CD14-positive monocyte (primary cell): Measurements from ENCODE around the gene CPSF3. TPM values are rescaled to one million over a fixed set of nuclear protein-coding genes. Genes with fewer than 3 reads are reported as not detected.

ENCODE experiments used
- DNase-seq, 3 donors: peaks; one replicate each; pipeline ENCODE4 v3.0.0-alpha.2; 2011 to 2022
- H2AFZ ChIP-seq: 2 replicates; pipeline ENCODE4 v1.6.0; 2012; ENCODE audit warnings: mild to moderate bottlenecking, low read depth, low read length, inconsistent platforms; ENCODE audit not compliant: insufficient read depth, poor library complexity, severe bottlenecking
- H3K27ac ChIP-seq, 2 donors: 1 replicate in 1 of 2; 2 replicates in 1 of 2; pipeline ENCODE4 v1.5.1; 2012 to 2013; ENCODE audit warnings: low read length in 2 of 2, control low read depth in 1 of 2, inconsistent platforms in 1 of 2, low read depth in 1 of 2, mild to moderate bottlenecking in 1 of 2
- H3K27me3 ChIP-seq, 2 donors: one replicate each; pipeline versions ENCODE4 v1.6.0 to v1.6.1; 2011 to 2013; ENCODE audit warnings: low read length in 2 of 2; ENCODE audit not compliant: control insufficient read depth in 2 of 2, insufficient read depth in 2 of 2
- H3K36me3 ChIP-seq, 2 donors: replicated peaks in 1 of 2; 1 replicate in 1 of 2; 2 replicates in 1 of 2; pipeline versions ENCODE4 v1.5.1 to v1.6.1; 2012 to 2013; ENCODE audit warnings: low read length in 2 of 2, control low read depth in 1 of 2, inconsistent platforms in 1 of 2, mild to moderate bottlenecking in 1 of 2; ENCODE audit not compliant: insufficient read depth in 2 of 2, control insufficient read depth in 1 of 2
- H3K4me1 ChIP-seq, 2 donors: 1 replicate in 1 of 2; 2 replicates in 1 of 2; pipeline versions ENCODE4 v1.5.1 to v1.6.1; 2012 to 2013; ENCODE audit warnings: low read length in 2 of 2, control low read depth in 1 of 2, inconsistent platforms in 1 of 2, mild to moderate bottlenecking in 1 of 2, moderate library complexity in 1 of 2; ENCODE audit not compliant: insufficient read depth in 2 of 2, control insufficient read depth in 1 of 2
- H3K4me2 ChIP-seq: replicated peaks from 2 replicates; pipeline ENCODE3; 2012; ENCODE audit warnings: low read length, moderate library complexity, mild to moderate bottlenecking; ENCODE audit not compliant: poor library complexity, severe bottlenecking; ENCODE audit errors: extremely low read depth
- H3K4me3 ChIP-seq, 3 experiments: fragments of 200-600 bp in 1 of 3; sonication (generic) in 1 of 3; replicated peaks in 1 of 3; 1 replicate in 2 of 3; 2 replicates in 1 of 3; pipeline ENCODE4 v1.5.1; 2011 to 2013; ENCODE audit warnings: low read length in 3 of 3, mild to moderate bottlenecking in 3 of 3, control low read depth in 2 of 3, low read depth in 2 of 3, inconsistent platforms in 1 of 3, moderate library complexity in 1 of 3
- H3K79me2 ChIP-seq: 2 replicates; pipeline ENCODE4 v1.6.0; 2012; ENCODE audit warnings: mild to moderate bottlenecking, control low read depth, inconsistent platforms, low read length, moderate library complexity; ENCODE audit not compliant: insufficient read depth
- H3K9ac ChIP-seq: 2 replicates; pipeline ENCODE4 v1.6.0; 2017; ENCODE audit warnings: low read length, mild to moderate bottlenecking; ENCODE audit not compliant: insufficient read depth, poor library complexity, severe bottlenecking
- H3K9me3 ChIP-seq, 2 donors: replicated peaks in 1 of 2; 1 replicate in 1 of 2; 2 replicates in 1 of 2; pipeline versions ENCODE4 v1.5.1 to v1.6.1; 2012 to 2013; ENCODE audit warnings: low read length in 2 of 2, control low read depth in 1 of 2; ENCODE audit not compliant: control insufficient read depth in 1 of 2, insufficient read depth in 1 of 2
- H4K20me1 ChIP-seq: 2 replicates; pipeline ENCODE4 v1.6.0; 2012; ENCODE audit warnings: mild to moderate bottlenecking, low read length, control low read depth, moderate library complexity; ENCODE audit not compliant: insufficient read depth
- H3K27ac Mint-ChIP-seq, 7 donors: one replicate each; pipeline ENCODE4 v1.8.0; 2020; ENCODE audit warnings: mild to moderate bottlenecking in 7 of 7, mixed read lengths in 7 of 7, moderate library complexity in 6 of 7, inconsistent platforms in 2 of 7
- H3K27me3 Mint-ChIP-seq, 3 donors: one replicate each; pipeline ENCODE4 v1.8.0; 2021 to 2022; ENCODE audit warnings: low read depth in 3 of 3, mild to moderate bottlenecking in 3 of 3, mixed read lengths in 3 of 3, moderate library complexity in 3 of 3, inconsistent platforms in 1 of 3
- H3K36me3 Mint-ChIP-seq, 2 donors: one replicate each; pipeline ENCODE4 v1.8.0; 2020; ENCODE audit warnings: mixed read lengths in 2 of 2, inconsistent platforms in 1 of 2, mild to moderate bottlenecking in 1 of 2
- H3K4me1 Mint-ChIP-seq: one replicate; pipeline ENCODE4 v1.8.0; 2020; ENCODE audit warnings: mild to moderate bottlenecking, mixed read lengths
- H3K4me3 Mint-ChIP-seq, 2 donors: one replicate each; pipeline ENCODE4 v1.8.0; 2020; ENCODE audit warnings: mild to moderate bottlenecking in 2 of 2, mixed read lengths in 2 of 2, moderate library complexity in 1 of 2
- H3K9me3 Mint-ChIP-seq, 7 donors: one replicate each; pipeline ENCODE4 v1.8.0; 2020 to 2022; ENCODE audit warnings: mixed read lengths in 7 of 7, mild to moderate bottlenecking in 6 of 7, moderate library complexity in 6 of 7, inconsistent platforms in 2 of 7
- CTCF ChIP-seq: fragments of 200-600 bp; IDR thresholded peaks from one replicate; pipeline ENCODE4 v1.8.0; 2022; ENCODE audit warnings: antibody characterized with exemption, mild to moderate bottlenecking
- WGBS: methylation state at CpG from one replicate; pipeline ENCODE4 v1.1.5; 2013; ENCODE audit warnings: missing lambda C conversion rate; ENCODE audit not compliant: insufficient coverage; 5-methylcytosine and 5-hydroxymethylcytosine counted together
- intact Hi-C, 2 donors: fragments of 100-400 bp; cut with micrococcal nuclease; formaldehyde crosslinking; loops; one replicate each; pipeline versions ENCODE4 v1.15.0 to v1.15.1; 2023
- polyA plus RNA-seq, 3 donors: library from polyadenylated mRNA; depleted of rRNA in 1 of 3; unstranded in 2 of 3; stranded (reverse) in 1 of 3; fragments of 300-500 nt in 2 of 3; fragments of >200 nt in 1 of 3; fragmentation: Illumina TruSeq in 2 of 3; gene quantifications; 1 replicate in 2 of 3; 2 replicates in 1 of 3; pipeline ENCODE4 v1.2.3, GENCODE V29; 2012 to 2021

Gene CPSF3
- polyA plus RNA-seq, 3 donors: 17.2 to 34.0 (median 26.6) TPM

GRCh38 chr2:9473985-9474360 is 50.5 kb downstream of the CPSF3 start:
- WGBS: 12% methylated on average over 39 of the region's 39 CpGs
- H4K20me1 ChIP-seq: peaks cover 28% of the 10 kb centered on the region
- H3K27ac ChIP-seq: peak overlapping the region; percentile 48 to 81
- peaks cover 22 to 34% of the 10 kb centered on the region in 2 donors for H3K4me1 ChIP-seq
- Mint-ChIP-seq H3K4me3 (peak overlapping the region; percentile 80 to 87), H3K27ac (peak overlapping the region; percentile 42 to 89 (median 82)), H3K4me1 (peaks cover 24% of the 10 kb centered on the region), H3K9me3 (no peaks in the 10 kb centered on the region), H3K27me3 (peaks cover 0 to 2% (median 0%) of the 10 kb centered on the region in 3 donors), H3K36me3 (peaks cover 33 to 49% of the 10 kb centered on the region in 2 donors)
- H3K4me3 ChIP-seq: peak overlapping the region; percentile 58 to 86 (median 78)
- TF ChIP-seq CTCF: no peak
- no peaks in the 10 kb centered on the region for H3K9me3 ChIP-seq
- H3K79me2 ChIP-seq: peaks cover 21% of the 10 kb centered on the region
- intact Hi-C loops: no loop called here
- DNase-seq: peak; percentile 21 to 43 (median 43)
- H2AFZ ChIP-seq: peak overlapping the region; percentile 100
- H3K9ac ChIP-seq: peak overlapping the region; percentile 81
- H3K27me3 ChIP-seq: no peaks in the 10 kb centered on the region
- peaks cover 20 to 38% of the 10 kb centered on the region in 2 donors for H3K36me3 ChIP-seq
- peak overlapping the region; percentile 92 for H3K4me2 ChIP-seq

GRCh38 chr2:9474361-9475057 is 51.1 kb downstream of the CPSF3 start, which contains the start of gene IAH1:
IAH1 (plus strand) TSS chr2:9474551; CDS start chr2:9474567, 16 bp downstream.
- no peaks in the 10 kb centered on the region for H3K27me3 ChIP-seq
- peaks cover 21% of the 10 kb centered on the region for H3K79me2 ChIP-seq
- under 1% methylated on average over 91 of the region's 91 CpGs for WGBS
- H3K9me3 ChIP-seq: no peaks in the 10 kb centered on the region
- peak within 1 kb of the TSS; percentile 58 to 86 (median 78) for H3K4me3 ChIP-seq
- no peak for TF ChIP-seq CTCF
- peak within 1 kb of the TSS; percentile 100 for H2AFZ ChIP-seq
- H3K4me1 Mint-ChIP-seq: peaks cover 24% of the 10 kb centered on the region
- peaks cover 15 to 38% of the 10 kb centered on the region in 2 donors for H3K36me3 ChIP-seq
- peak within 1 kb of the TSS; percentile 48 to 81 for H3K27ac ChIP-seq
- no peaks in the 10 kb centered on the region for H3K9me3 Mint-ChIP-seq
- H3K4me2 ChIP-seq: peak within 1 kb of the TSS; percentile 92
- intact Hi-C loops: no loop called here
- H3K36me3 Mint-ChIP-seq: peaks cover 35 to 47% of the 10 kb centered on the region in 2 donors
- peaks cover 0 to 2% (median 0%) of the 10 kb centered on the region in 3 donors for H3K27me3 Mint-ChIP-seq
- peak within 1 kb of the TSS; percentile 81 for H3K9ac ChIP-seq
- H3K4me3 Mint-ChIP-seq: peak within 1 kb of the TSS; percentile 80 to 87
- peaks cover 28% of the 10 kb centered on the region for H4K20me1 ChIP-seq
- peaks cover 22 to 34% of the 10 kb centered on the region in 2 donors for H3K4me1 ChIP-seq
- peak; percentile 44 to 53 (median 48) for DNase-seq
- peak within 1 kb of the TSS; percentile 46 to 89 (median 82) for H3K27ac Mint-ChIP-seq
